ENCODE measurements around the gene MYO16.

DNA sequence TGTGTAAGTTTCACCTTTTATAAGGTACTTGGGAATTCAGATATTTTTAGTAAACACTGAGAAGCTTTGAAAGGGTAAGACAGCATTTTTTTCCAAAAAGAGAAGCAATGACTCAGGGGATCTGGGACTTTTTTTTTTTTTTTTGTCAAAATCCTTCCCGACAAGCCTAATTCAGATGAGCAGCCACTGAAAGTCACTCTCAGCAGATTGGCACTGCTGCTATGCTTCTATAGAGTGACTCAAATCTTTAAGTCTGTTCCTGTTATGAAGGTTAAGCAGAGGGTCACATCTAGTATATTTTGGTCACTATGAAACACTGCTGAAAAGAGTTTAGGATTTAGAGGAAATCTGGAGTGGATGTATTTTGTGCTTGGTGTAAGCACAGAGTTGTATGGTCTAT, 571.1 kb downstream of the MYO16 start:
- TF ChIP-seq, protein P1, sequence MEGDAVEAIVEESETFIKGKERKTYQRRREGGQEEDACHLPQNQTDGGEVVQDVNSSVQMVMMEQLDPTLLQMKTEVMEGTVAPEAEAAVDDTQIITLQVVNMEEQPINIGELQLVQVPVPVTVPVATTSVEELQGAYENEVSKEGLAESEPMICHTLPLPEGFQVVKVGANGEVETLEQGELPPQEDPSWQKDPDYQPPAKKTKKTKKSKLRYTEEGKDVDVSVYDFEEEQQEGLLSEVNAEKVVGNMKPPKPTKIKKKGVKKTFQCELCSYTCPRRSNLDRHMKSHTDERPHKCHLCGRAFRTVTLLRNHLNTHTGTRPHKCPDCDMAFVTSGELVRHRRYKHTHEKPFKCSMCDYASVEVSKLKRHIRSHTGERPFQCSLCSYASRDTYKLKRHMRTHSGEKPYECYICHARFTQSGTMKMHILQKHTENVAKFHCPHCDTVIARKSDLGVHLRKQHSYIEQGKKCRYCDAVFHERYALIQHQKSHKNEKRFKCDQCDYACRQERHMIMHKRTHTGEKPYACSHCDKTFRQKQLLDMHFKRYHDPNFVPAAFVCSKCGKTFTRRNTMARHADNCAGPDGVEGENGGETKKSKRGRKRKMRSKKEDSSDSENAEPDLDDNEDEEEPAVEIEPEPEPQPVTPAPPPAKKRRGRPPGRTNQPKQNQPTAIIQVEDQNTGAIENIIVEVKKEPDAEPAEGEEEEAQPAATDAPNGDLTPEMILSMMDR (IDR thresholded peaks at IDR 0.05; ENCODE audit: poor library complexity, severe bottlenecking), result no peak
- no peak for TF ChIP-seq EP300 (conservative IDR thresholded peaks at IDR 0.05; ENCODE audit: poor library complexity, severe bottlenecking)
- no peak for TF ChIP-seq SMC3 (conservative IDR thresholded peaks at IDR 0.05; ENCODE audit: poor library complexity)
- TF ChIP-seq EZH2 (IDR thresholded peaks at IDR 0.05; ENCODE audit: borderline replicate concordance, insufficient read depth, low read length, poor library complexity, severe bottlenecking), result no peak
- TF ChIP-seq POLR2AphosphoS5 (IDR thresholded peaks at IDR 0.05), result no peak
- no peak for TF ChIP-seq TAF1 (IDR thresholded peaks at IDR 0.05; ENCODE audit: low read depth)
- no peak for TF ChIP-seq RAD21 (conservative IDR thresholded peaks at IDR 0.05)

All from neural cell (in vitro differentiated cells).